HEK293 (cell line): ENCODE results near the gene CEP135.

Experiments used
- CTCF ChIA-PET: fragments of 350-600 bp; formaldehyde crosslinking; extraction: SDS; loops from one replicate; lab custom pipeline; 2021; ENCODE audit warnings: antibody characterized with exemption; lab: Yijun Ruan, JAX
- POLR2A ChIA-PET: fragments of 300-600 bp; formaldehyde crosslinking; extraction: SDS; loops from one replicate; lab custom pipeline; 2020; ENCODE audit warnings: antibody characterized with exemption, inconsistent platforms; lab: Yijun Ruan, JAX
- H3K27ac ChIP-seq: fragments of 200-500 bp; sonication (Bioruptor generic); 2 replicates; pipeline ENCODE4 v1.5.1; 2014; ENCODE audit warnings: low read depth, low read length, control low read depth, inconsistent platforms; ENCODE audit errors: extremely low read depth
- H3K36me3 ChIP-seq, 2 experiments: fragments of 200-500 bp in 1 of 2; sonication (Bioruptor generic) in 1 of 2; 1 replicate in 1 of 2; 2 replicates in 1 of 2; pipeline ENCODE4 v1.5.1; 2014 to 2017; ENCODE audit warnings: inconsistent platforms in 2 of 2, low read length in 2 of 2; ENCODE audit not compliant: control insufficient read depth in 2 of 2, insufficient read depth in 1 of 2
- H3K4me1 ChIP-seq: fragments of 200-500 bp; sonication (Bioruptor generic); 2 replicates; pipeline ENCODE4 v1.5.1; 2014; ENCODE audit warnings: mild to moderate bottlenecking, low read length, inconsistent platforms; ENCODE audit not compliant: control insufficient read depth, insufficient read depth
- H3K4me3 ChIP-seq: 2 replicates; pipeline ENCODE4 v1.5.1; 2011; ENCODE audit warnings: low read depth, mild to moderate bottlenecking, control low read depth, low read length, moderate library complexity
- H3K9me3 ChIP-seq: fragments of 200-500 bp; sonication (Bioruptor generic); 2 replicates; pipeline ENCODE4 v1.5.1; 2014; ENCODE audit warnings: low read depth, low read length, inconsistent platforms; ENCODE audit not compliant: control insufficient read depth, insufficient read depth
- GLI2 ChIP-seq: fragments of 450-650 bp; formaldehyde crosslinking; IDR thresholded peaks from 2 replicates; pipeline ENCODE4; 2017; ENCODE audit warnings: missing biosample characterization, missing genetic modification characterization, low read depth, borderline replicate concordance
- KLF1 ChIP-seq: fragments of 450-650 bp; formaldehyde crosslinking; IDR thresholded peaks from 2 replicates; pipeline ENCODE4 v1.5.1; 2016; ENCODE audit warnings: missing biosample characterization, missing genetic modification characterization
- PRDM6 ChIP-seq: fragments of 450-650 bp; formaldehyde crosslinking; IDR thresholded peaks from 2 replicates; pipeline ENCODE4 v1.5.1; 2017; ENCODE audit warnings: missing biosample characterization, missing genetic modification characterization
- REST ChIP-seq: fragments of 450-650 bp; formaldehyde crosslinking; IDR thresholded peaks from 2 replicates; pipeline ENCODE4 v1.5.1; 2016; ENCODE audit warnings: missing biosample characterization, missing genetic modification characterization
- ZBTB20 ChIP-seq: fragments of 450-650 bp; formaldehyde crosslinking; IDR thresholded peaks from 2 replicates; pipeline ENCODE4 v1.5.1; 2016; ENCODE audit warnings: missing biosample characterization, missing genetic modification characterization
- ZNF114 ChIP-seq: fragments of 450-650 bp; formaldehyde crosslinking; IDR thresholded peaks from 2 replicates; pipeline ENCODE4 v1.5.0; 2017; ENCODE audit warnings: missing biosample characterization, missing genetic modification characterization
- ZNF24 ChIP-seq: fragments of 450-650 bp; formaldehyde crosslinking; IDR thresholded peaks from 2 replicates; pipeline ENCODE4 v1.5.1; 2016; ENCODE audit warnings: missing biosample characterization, missing genetic modification characterization
- ZNF354C ChIP-seq: fragments of 450-650 bp; formaldehyde crosslinking; IDR thresholded peaks from 2 replicates; pipeline ENCODE4 v1.5.1; 2016; ENCODE audit warnings: missing biosample characterization, missing genetic modification characterization, low read depth, borderline replicate concordance
- ZNF394 ChIP-seq: fragments of 450-650 bp; formaldehyde crosslinking; IDR thresholded peaks from 2 replicates; pipeline ENCODE4 v1.5.1; 2016; ENCODE audit warnings: missing biosample characterization, missing genetic modification characterization, mild to moderate bottlenecking, moderate library complexity, borderline replicate concordance
- ZNF555 ChIP-seq: fragments of 450-650 bp; formaldehyde crosslinking; conservative IDR thresholded peaks from 2 replicates; pipeline ENCODE4 v1.5.1; 2017; ENCODE audit warnings: missing biosample characterization, mild to moderate bottlenecking, missing genetic modification characterization, inconsistent platforms
- ZNF585B ChIP-seq: fragments of 450-650 bp; formaldehyde crosslinking; IDR thresholded peaks from 2 replicates; pipeline ENCODE4 v1.5.1; 2016; ENCODE audit warnings: missing biosample characterization, missing genetic modification characterization
- ZNF624 ChIP-seq: fragments of 450-650 bp; formaldehyde crosslinking; IDR thresholded peaks from 2 replicates; pipeline ENCODE4 v1.5.1; 2017; ENCODE audit warnings: missing biosample characterization, missing genetic modification characterization
- TF ChIP-seq, protein P1 (sequence below): fragments of 450-650 bp; formaldehyde crosslinking; IDR thresholded peaks from 2 replicates; pipeline ENCODE4 v1.5.1; 2017; ENCODE audit warnings: missing biosample characterization, missing genetic modification characterization
- TF ChIP-seq, protein P2 (sequence below): fragments of 450-650 bp; formaldehyde crosslinking; conservative IDR thresholded peaks from 2 replicates; pipeline ENCODE4 v1.5.1; 2016; ENCODE audit warnings: low read depth, missing biosample characterization, missing genetic modification characterization

The CEP135 gene

GRCh38 chr4:56007154-56007553 is 58.4 kb downstream of the CEP135 start:
- H3K4me1 ChIP-seq: no peaks in the 10 kb centered on the region
- no peaks in the 10 kb centered on the region for H3K9me3 ChIP-seq
- H3K4me3 ChIP-seq: no peak overlapping the region
- no peak overlapping the region for H3K27ac ChIP-seq
- ChIA-PET CTCF (no interaction called here), POLR2A (no interaction called here)
- no peak for TF ChIP-seq PRDM6 (tag by site-specific recombination)
- TF ChIP-seq ZNF24 (tag by site-specific recombination): no peak
- TF ChIP-seq ZNF585B: no peak
- TF ChIP-seq ZNF624 (tag by site-specific recombination): no peak
- TF ChIP-seq KLF1 (tag by site-specific recombination): no peak
- TF ChIP-seq, protein P1, sequence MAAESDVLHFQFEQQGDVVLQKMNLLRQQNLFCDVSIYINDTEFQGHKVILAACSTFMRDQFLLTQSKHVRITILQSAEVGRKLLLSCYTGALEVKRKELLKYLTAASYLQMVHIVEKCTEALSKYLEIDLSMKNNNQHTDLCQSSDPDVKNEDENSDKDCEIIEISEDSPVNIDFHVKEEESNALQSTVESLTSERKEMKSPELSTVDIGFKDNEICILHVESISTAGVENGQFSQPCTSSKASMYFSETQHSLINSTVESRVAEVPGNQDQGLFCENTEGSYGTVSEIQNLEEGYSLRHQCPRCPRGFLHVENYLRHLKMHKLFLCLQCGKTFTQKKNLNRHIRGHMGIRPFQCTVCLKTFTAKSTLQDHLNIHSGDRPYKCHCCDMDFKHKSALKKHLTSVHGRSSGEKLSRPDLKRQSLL (tag by site-specific recombination): no peak
- no peak for TF ChIP-seq ZBTB20 (tag by site-specific recombination)
- TF ChIP-seq ZNF555 (tag by site-specific recombination): no peak
- no peak for TF ChIP-seq GLI2 (tag by site-specific recombination)
- TF ChIP-seq REST (tag by site-specific recombination): no peak
- peaks cover 3 to 60% of the 10 kb centered on the region in 2 experiments; a peak in 2 of 3 replicates for H3K36me3 ChIP-seq

DNA sequence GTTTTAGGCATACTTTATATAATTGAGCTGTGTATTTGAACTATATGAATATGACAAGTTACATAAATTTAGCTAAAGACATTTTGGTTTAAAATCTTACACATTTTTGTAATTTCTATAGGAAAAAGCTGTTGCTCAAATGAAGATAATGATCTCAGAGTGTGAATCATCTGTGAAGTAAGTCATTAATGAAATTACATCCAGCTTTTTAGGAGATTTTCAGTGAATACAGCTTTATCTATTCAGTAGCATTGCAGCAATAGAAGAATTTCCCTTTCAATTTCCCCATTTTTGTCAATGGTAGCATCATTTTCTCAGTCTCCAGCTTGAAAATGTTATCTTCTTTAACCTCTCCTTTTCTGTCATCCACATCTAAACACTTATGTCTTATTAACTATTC is 59.5 kb downstream of the CEP135 start:
- no peak overlapping the region for H3K27ac ChIP-seq
- no peaks in the 10 kb centered on the region for H3K4me1 ChIP-seq
- ChIA-PET CTCF (no interaction called here), POLR2A (no interaction called here)
- no peaks in the 10 kb centered on the region for H3K9me3 ChIP-seq
- TF ChIP-seq, protein P2, sequence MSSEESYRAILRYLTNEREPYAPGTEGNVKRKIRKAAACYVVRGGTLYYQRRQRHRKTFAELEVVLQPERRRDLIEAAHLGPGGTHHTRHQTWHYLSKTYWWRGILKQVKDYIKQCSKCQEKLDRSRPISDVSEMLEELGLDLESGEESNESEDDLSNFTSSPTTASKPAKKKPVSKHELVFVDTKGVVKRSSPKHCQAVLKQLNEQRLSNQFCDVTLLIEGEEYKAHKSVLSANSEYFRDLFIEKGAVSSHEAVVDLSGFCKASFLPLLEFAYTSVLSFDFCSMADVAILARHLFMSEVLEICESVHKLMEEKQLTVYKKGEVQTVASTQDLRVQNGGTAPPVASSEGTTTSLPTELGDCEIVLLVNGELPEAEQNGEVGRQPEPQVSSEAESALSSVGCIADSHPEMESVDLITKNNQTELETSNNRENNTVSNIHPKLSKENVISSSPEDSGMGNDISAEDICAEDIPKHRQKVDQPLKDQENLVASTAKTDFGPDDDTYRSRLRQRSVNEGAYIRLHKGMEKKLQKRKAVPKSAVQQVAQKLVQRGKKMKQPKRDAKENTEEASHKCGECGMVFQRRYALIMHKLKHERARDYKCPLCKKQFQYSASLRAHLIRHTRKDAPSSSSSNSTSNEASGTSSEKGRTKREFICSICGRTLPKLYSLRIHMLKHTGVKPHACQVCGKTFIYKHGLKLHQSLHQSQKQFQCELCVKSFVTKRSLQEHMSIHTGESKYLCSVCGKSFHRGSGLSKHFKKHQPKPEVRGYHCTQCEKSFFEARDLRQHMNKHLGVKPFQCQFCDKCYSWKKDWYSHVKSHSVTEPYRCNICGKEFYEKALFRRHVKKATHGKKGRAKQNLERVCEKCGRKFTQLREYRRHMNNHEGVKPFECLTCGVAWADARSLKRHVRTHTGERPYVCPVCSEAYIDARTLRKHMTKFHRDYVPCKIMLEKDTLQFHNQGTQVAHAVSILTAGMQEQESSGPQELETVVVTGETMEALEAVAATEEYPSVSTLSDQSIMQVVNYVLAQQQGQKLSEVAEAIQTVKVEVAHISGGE (tag by site-specific recombination): no peak
- TF ChIP-seq ZNF585B (no peak), ZNF114 (tag by site-specific recombination) (no peak), ZNF394 (tag by site-specific recombination) (no peak), ZNF354C (tag by site-specific recombination) (no peak)
- H3K36me3 ChIP-seq: peaks cover 10 to 66% of the 10 kb centered on the region in 2 experiments
- H3K4me3 ChIP-seq: no peak overlapping the region
